Tibial artery (tissue), 4 donors: ENCODE data around the gene CDC42SE2.

Experiments used
- DNase-seq, 2 donors: peaks; one replicate each; pipeline ENCODE4 v3.0.0-alpha.2; 2019
- H3K27ac ChIP-seq, 2 donors: fragments of 200-600 bp; sonication (generic) in 1 of 2; 1 replicate in 1 of 2; 2 replicates in 1 of 2; pipeline ENCODE4 v1.5.1; 2018 to 2019; ENCODE audit warnings: mild to moderate bottlenecking in 1 of 2
- H3K27me3 ChIP-seq, 2 donors: fragments of 200-600 bp; sonication (generic) in 1 of 2; one replicate each; pipeline versions ENCODE4 v1.5.1 to v1.6.0; 2016 to 2019
- H3K36me3 ChIP-seq, 3 donors: fragments of 200-600 bp; sonication (generic) in 2 of 3; one replicate each; pipeline ENCODE4 v1.5.1; 2016 to 2019; ENCODE audit warnings: mild to moderate bottlenecking in 2 of 3
- H3K4me1 ChIP-seq, 4 donors: fragments of 200-600 bp; sonication (generic) in 2 of 4; 1 replicate in 3 of 4; 2 replicates in 1 of 4; pipeline ENCODE4 v1.5.1; 2016 to 2019
- H3K4me3 ChIP-seq, 2 donors: fragments of 200-600 bp; sonication (generic) in 1 of 2; 1 replicate in 1 of 2; 2 replicates in 1 of 2; pipeline ENCODE4 v1.5.1; 2018 to 2019; ENCODE audit warnings: mild to moderate bottlenecking in 2 of 2
- H3K9me3 ChIP-seq, 3 donors: fragments of 200-600 bp; sonication (generic) in 1 of 3; one replicate each; pipeline ENCODE4 v1.5.1; 2016 to 2019
- CTCF ChIP-seq, 2 experiments: fragments of 200-600 bp in 1 of 2; fragments of 450-650 bp in 1 of 2; IDR thresholded peaks; one replicate each; pipeline ENCODE4 v1.5.1; 2017 to 2019; ENCODE audit warnings: antibody characterized with exemption in 2 of 2, mild to moderate bottlenecking in 1 of 2, moderate library complexity in 1 of 2
- intact Hi-C: fragments of 100-400 bp; cut with DNase I; formaldehyde crosslinking; loops from one replicate; pipeline ENCODE4 v1.15.0; 2023; ENCODE audit warnings: low total_unique reads

The CDC42SE2 gene

GRCh38 chr5:131316026-131316425 lies 52.2 kb downstream of the CDC42SE2 start:
- Histone ChIP-seq H3K36me3 (peaks cover 0 to 3% (median 0%) of the 10 kb centered on the region in 3 donors), H3K4me1 (peaks cover 0 to 6% (median 1%) of the 10 kb centered on the region in 4 donors), H3K9me3 (no peaks in the 10 kb centered on the region), H3K27me3 (no peaks in the 10 kb centered on the region), H3K4me3 (no peak overlapping the region), H3K27ac (no peak overlapping the region)
- intact Hi-C loops = no loop called here
- TF ChIP-seq CTCF (IDR thresholded peaks at IDR 0.05) = no peak
- DNase-seq = no peak

GRCh38 chr5:131316822-131317221 lies 53.0 kb downstream of the CDC42SE2 start:
- Histone ChIP-seq H3K9me3 (no peaks in the 10 kb centered on the region), H3K27ac (no peak overlapping the region), H3K36me3 (peaks cover 0 to 3% (median 0%) of the 10 kb centered on the region in 3 donors), H3K4me3 (no peak overlapping the region), H3K4me1 (peaks cover 0 to 6% (median 1%) of the 10 kb centered on the region in 4 donors), H3K27me3 (no peaks in the 10 kb centered on the region)
- DNase-seq = no peak
- intact Hi-C loops = no loop called here
- no peak for TF ChIP-seq CTCF (IDR thresholded peaks at IDR 0.05)

- DNase-seq = no peak
- no peak for TF ChIP-seq CTCF (IDR thresholded peaks at IDR 0.05)
- Histone ChIP-seq H3K36me3 (peaks cover 0 to 3% (median 0%) of the 10 kb centered on the region in 3 donors), H3K4me3 (no peak overlapping the region), H3K4me1 (peaks cover 0 to 10% (median 3%) of the 10 kb centered on the region in 4 donors), H3K9me3 (no peaks in the 10 kb centered on the region), H3K27me3 (no peaks in the 10 kb centered on the region), H3K27ac (no peak overlapping the region)
- intact Hi-C loops = no loop called here
Observed at GRCh38 chr5:131318455-131318854, 54.6 kb downstream of the CDC42SE2 start.

GRCh38 chr5:131321066-131321465 lies 57.2 kb downstream of the CDC42SE2 start:
- Histone ChIP-seq H3K9me3 (no peaks in the 10 kb centered on the region), H3K4me3 (no peak overlapping the region), H3K27me3 (no peaks in the 10 kb centered on the region), H3K27ac (no peak overlapping the region), H3K4me1 (peaks cover 0 to 27% (median 9%) of the 10 kb centered on the region in 4 donors), H3K36me3 (peaks cover 0 to 3% (median 0%) of the 10 kb centered on the region in 3 donors)
- TF ChIP-seq CTCF (IDR thresholded peaks at IDR 0.05) = no peak
- DNase-seq = no peak
- intact Hi-C loops = no loop called here

- Histone ChIP-seq H3K36me3 (peaks cover 0 to 3% (median 0%) of the 10 kb centered on the region in 3 donors), H3K27me3 (no peaks in the 10 kb centered on the region), H3K9me3 (no peaks in the 10 kb centered on the region), H3K4me3 (no peak overlapping the region), H3K4me1 (peaks cover 0 to 27% (median 7%) of the 10 kb centered on the region in 4 donors), H3K27ac (no peak overlapping the region)
- TF ChIP-seq CTCF (IDR thresholded peaks at IDR 0.05) = no peak
- intact Hi-C loops = no loop called here
- DNase-seq = no peak
Observed at GRCh38 chr5:131322926-131323325, 59.1 kb downstream of the CDC42SE2 start.

- intact Hi-C loops = no loop called here
- H3K36me3 ChIP-seq = peaks cover 0 to 3% (median 0%) of the 10 kb centered on the region in 3 donors
- H3K9me3 ChIP-seq = no peaks in the 10 kb centered on the region
- H3K27me3 ChIP-seq = no peaks in the 10 kb centered on the region
- peaks cover 0 to 28% (median 7%) of the 10 kb centered on the region in 4 donors for H3K4me1 ChIP-seq
- no peak overlapping the region for H3K27ac ChIP-seq
- TF ChIP-seq CTCF (IDR thresholded peaks at IDR 0.05) = no peak
- H3K4me3 ChIP-seq = no peak overlapping the region
- DNase-seq = no peak
Observed at GRCh38 chr5:131323378-131323777, 59.5 kb downstream of the CDC42SE2 start.
